ENCODE results near the gene CYP2R1.

GRCh38 chr11:14857621-14858020 is 34.4 kb downstream of the CYP2R1 start:
- TF ChIP-seq CTCF (IDR thresholded peaks at IDR 0.05) = no peak
- no peak for TF ChIP-seq POLR2AphosphoS5 (IDR thresholded peaks at IDR 0.05)

All from prostate gland (tissue), 2 donors.